Measurements from ENCODE around the gene PRR29. TPM values are rescaled to one million over a fixed set of nuclear protein-coding genes. Genes with fewer than 3 reads are reported as not detected.

Gene PRR29
- total RNA-seq, 4 donors from 2014 or later = 1.7 to 5.6 (median 4.2) TPM

- H3K9me3 ChIP-seq = no peaks in the 10 kb centered on the region
- no peaks in the 10 kb centered on the region for H3K36me3 ChIP-seq
- 91 to 95% methylated on average over 4 of the region's 4 CpGs for WGBS, 2 donors
- no peak overlapping the region for H3K27ac ChIP-seq
- no peak for DNase-seq
- H3K27me3 ChIP-seq = no peaks in the 10 kb centered on the region
- H3K4me1 ChIP-seq = no peaks in the 10 kb centered on the region
- TF ChIP-seq CTCF (IDR thresholded peaks at IDR 0.05) (no peak), POLR2A (IDR thresholded peaks at IDR 0.05) (no peak)
- no peak overlapping the region for H3K4me3 ChIP-seq (replicated peaks in 1 of 3)
- intact Hi-C loops (cut with DNase I) = no loop called here
Measured at GRCh38 chr17:64032081-64032480, 33.9 kb downstream of the PRR29 start.

GRCh38 chr17:64036198-64036922, 38.2 kb downstream of the PRR29 start:
- TF ChIP-seq POLR2A (IDR thresholded peaks at IDR 0.05) = no peak
- no peak for TF ChIP-seq CTCF (IDR thresholded peaks at IDR 0.05)
- Histone ChIP-seq H3K27ac (no peak overlapping the region), H3K27me3 (no peaks in the 10 kb centered on the region), H3K4me3 (replicated peaks in 1 of 3) (no peak overlapping the region), H3K36me3 (no peaks in the 10 kb centered on the region), H3K4me1 (no peaks in the 10 kb centered on the region), H3K9me3 (no peaks in the 10 kb centered on the region)
- no peak for DNase-seq
- 88 to 90% methylated on average over 14 of the region's 14 CpGs for WGBS, 2 donors
- intact Hi-C loops (cut with DNase I) = no loop called here

- intact Hi-C loops (cut with DNase I) = no loop called here
- Histone ChIP-seq H3K36me3 (no peaks in the 10 kb centered on the region), H3K27ac (no peak overlapping the region), H3K4me3 (replicated peaks in 1 of 3) (no peak overlapping the region), H3K9me3 (no peaks in the 10 kb centered on the region), H3K27me3 (no peaks in the 10 kb centered on the region), H3K4me1 (no peaks in the 10 kb centered on the region)
- WGBS, 2 donors = 82 to 91% methylated on average over 6 of the region's 6 CpGs
- no peak for DNase-seq
- TF ChIP-seq POLR2A (IDR thresholded peaks at IDR 0.05) = no peak
- no peak for TF ChIP-seq CTCF (IDR thresholded peaks at IDR 0.05)
Measured at GRCh38 chr17:64037180-64037579, 39.0 kb downstream of the PRR29 start.

DNA sequence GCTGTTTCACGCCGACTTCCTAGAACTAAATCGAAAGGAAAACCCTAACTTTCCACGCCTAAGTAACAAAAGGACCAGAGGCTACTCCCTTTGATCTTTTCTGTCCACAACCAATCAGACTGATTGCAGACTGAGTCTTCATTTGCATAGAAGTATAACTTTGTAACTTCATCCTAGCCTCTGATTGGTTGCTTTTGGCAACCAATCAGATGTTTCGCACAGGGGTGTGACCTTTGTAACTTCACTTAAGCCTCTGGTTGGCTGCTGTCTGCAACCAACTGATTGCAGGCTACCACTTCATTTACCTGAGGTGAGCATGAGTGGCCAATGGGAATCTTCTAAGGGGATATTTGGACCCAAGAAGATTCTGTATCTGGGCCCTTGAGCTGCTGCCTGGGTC, 39.7 kb downstream of the PRR29 start:
- TF ChIP-seq CTCF (IDR thresholded peaks at IDR 0.05) (no peak), POLR2A (IDR thresholded peaks at IDR 0.05) (no peak)
- no peak for DNase-seq
- intact Hi-C loops (cut with DNase I) = no loop called here
- H3K27me3 ChIP-seq = no peaks in the 10 kb centered on the region
- H3K4me1 ChIP-seq = no peaks in the 10 kb centered on the region
- H3K27ac ChIP-seq = no peak overlapping the region
- H3K9me3 ChIP-seq = no peaks in the 10 kb centered on the region
- no peaks in the 10 kb centered on the region for H3K36me3 ChIP-seq
- 94 to 100% methylated on average over 5 of the region's 5 CpGs for WGBS, 2 donors
- H3K4me3 ChIP-seq (replicated peaks in 1 of 3) = no peak overlapping the region

DNA sequence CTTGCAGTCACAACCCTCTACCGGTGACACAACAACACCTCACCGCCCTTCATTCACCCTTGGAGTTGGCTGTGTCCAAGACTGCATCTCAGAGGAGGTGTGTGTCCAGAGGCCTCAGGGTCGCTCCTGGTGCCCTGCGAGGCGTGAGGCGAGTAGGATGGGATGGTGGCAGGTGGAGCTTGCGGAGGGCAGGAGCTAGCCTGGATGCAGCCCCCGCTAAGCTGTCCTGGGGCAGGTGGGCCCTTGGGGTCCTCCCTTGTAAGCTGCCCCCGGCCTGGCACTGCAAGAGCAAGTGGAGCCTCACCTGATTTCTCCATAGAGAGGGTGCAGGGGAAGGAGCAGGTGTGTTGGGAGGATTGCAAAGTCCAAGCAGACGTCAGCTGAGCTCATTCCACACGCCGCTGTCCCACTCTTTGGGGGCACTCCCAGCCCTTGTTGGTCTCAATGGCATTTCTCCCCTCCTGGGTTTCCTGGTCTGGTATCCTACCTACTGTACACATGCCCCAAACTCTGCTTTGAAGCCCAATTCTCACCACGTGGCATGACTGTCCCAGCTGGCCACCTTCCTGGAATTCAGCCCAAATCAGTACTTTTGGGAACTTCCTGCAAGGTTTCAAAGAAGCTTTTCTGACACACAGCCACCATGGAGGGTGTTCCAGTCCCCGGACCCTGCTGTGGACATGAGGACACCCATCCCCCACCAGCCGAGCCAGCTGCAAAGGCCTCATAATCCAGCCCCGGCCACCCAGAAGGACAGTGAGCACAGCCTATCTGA, 40.4 kb downstream of the PRR29 start:
- no peaks in the 10 kb centered on the region for H3K9me3 ChIP-seq
- H3K4me3 ChIP-seq (replicated peaks in 1 of 3) = no peak overlapping the region
- intact Hi-C loops (cut with DNase I) = no loop called here
- TF ChIP-seq CTCF (IDR thresholded peaks at IDR 0.05) (no peak), POLR2A (IDR thresholded peaks at IDR 0.05) (no peak)
- H3K36me3 ChIP-seq = peaks cover under 1 to 3% of the 10 kb centered on the region in 2 donors
- no peak for DNase-seq
- 88% methylated on average over 14 to 15 of the region's 16 CpGs for WGBS, 2 donors
- no peak overlapping the region for H3K27ac ChIP-seq
- no peaks in the 10 kb centered on the region for H3K4me1 ChIP-seq
- no peaks in the 10 kb centered on the region for H3K27me3 ChIP-seq
